Measurements from ENCODE around the gene PFKP. TPM values are rescaled to one million over a fixed set of nuclear protein-coding genes. Genes with fewer than 3 reads are reported as not detected.

Gene PFKP
- total RNA-seq, 4 donors from 2014 or later, result 22.2 to 83.9 (median 34.0) TPM

DNA sequence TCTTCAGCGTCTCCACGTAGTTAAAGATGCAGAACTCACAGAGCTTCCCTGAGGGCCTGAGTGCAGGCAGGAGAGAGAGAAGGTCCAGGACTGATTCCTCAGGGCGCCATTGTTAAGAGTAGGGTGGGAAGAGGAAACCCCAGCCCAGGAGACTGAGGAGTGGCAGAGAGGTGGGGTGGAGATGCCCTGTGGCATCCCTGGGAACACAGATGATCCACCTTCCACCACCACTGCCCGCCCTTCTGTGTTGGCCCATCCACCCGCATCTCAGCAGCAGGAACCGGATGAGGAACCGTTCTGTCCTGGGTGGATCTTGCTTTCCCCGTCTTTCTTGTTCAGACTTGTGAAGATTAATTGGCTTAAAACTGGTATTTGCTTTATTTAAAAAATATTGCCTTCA, 48.3 kb downstream of the PFKP start:
- ATAC-seq (ENCODE audit: low FRiP score) (no peak), DNase-seq (ENCODE audit: low spot score) (no peak)
- TF ChIP-seq, protein P1, sequence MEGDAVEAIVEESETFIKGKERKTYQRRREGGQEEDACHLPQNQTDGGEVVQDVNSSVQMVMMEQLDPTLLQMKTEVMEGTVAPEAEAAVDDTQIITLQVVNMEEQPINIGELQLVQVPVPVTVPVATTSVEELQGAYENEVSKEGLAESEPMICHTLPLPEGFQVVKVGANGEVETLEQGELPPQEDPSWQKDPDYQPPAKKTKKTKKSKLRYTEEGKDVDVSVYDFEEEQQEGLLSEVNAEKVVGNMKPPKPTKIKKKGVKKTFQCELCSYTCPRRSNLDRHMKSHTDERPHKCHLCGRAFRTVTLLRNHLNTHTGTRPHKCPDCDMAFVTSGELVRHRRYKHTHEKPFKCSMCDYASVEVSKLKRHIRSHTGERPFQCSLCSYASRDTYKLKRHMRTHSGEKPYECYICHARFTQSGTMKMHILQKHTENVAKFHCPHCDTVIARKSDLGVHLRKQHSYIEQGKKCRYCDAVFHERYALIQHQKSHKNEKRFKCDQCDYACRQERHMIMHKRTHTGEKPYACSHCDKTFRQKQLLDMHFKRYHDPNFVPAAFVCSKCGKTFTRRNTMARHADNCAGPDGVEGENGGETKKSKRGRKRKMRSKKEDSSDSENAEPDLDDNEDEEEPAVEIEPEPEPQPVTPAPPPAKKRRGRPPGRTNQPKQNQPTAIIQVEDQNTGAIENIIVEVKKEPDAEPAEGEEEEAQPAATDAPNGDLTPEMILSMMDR (IDR thresholded peaks at IDR 0.05), result no peak

DNA sequence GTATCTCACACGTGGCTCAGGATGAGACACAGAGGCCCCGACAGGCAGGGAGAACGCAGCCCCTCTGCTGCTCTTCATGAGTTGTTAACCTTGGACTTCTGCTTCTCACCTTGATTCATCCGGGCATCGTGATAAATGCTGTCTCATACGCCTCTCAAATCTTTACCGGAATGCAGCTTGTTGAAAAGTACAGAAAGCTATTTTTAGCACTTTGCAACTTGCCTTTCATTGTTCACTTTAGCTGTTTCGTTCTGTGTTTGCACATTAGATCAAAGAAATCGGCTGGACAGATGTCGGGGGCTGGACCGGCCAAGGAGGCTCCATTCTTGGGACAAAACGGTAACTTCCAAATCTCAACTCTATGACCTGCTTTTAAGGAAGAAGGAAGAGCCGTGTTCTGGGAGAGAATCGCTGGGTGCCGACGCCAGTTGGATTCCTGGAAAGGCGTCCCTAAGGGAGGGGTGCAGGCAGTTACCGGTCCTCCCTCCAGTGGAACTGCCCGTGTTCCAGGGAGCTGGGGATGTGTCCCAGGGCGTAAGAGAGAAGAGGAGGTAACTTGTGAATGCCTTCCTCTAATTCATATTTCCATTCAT, 49.3 kb downstream of the PFKP start:
- DNase-seq (ENCODE audit: low spot score), result no peak
- ATAC-seq (ENCODE audit: low FRiP score), result no peak
- TF ChIP-seq, protein P1 (IDR thresholded peaks at IDR 0.05), result no peak

DNA sequence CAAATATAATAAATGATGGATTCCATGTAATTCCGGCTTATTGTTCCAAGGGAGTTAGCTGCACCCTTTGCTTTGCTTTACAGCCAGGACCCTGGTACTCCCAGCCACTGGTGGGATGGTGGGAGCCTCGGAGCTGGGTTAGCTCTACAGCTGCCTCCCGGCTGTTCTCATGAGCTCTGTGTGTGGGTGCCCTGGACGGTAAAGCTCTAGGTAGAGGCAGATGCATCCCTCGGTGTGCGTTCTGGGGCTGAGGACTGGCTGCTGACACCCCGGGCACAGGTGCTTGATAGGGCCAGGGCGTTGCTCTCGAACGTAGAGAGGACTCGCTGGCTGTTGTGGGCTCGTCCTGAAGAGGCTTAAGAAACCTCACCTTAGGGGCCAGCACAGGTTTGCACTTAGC, 50.1 kb downstream of the PFKP start:
- TF ChIP-seq, protein P1 (IDR thresholded peaks at IDR 0.05), result no peak
- ATAC-seq (ENCODE audit: low FRiP score) (no peak), DNase-seq (ENCODE audit: low spot score) (no peak)

DNA sequence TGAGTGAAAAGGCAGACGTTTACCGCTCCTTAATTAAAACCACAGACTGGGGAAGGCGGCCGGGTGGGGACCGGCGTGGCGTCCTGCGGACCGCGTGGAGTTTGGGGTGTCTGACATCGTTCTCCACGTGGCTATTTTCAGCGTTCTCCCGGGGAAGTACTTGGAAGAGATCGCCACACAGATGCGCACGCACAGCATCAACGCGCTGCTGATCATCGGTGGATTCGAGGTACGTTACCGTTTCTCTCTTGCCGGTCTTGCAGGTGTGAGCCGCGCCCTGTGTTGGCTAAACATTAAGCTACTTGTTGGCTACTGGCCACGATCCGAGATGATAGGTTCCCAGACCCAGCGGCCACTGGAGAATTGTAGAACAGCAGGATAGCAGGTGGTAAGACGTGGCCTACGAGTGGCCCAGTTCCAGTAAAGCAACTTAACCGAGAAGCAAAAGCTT, 51.3 kb downstream of the PFKP start:
- no peak for DNase-seq (ENCODE audit: low spot score)
- ATAC-seq (ENCODE audit: low FRiP score), result no peak
- TF ChIP-seq, protein P1 (IDR thresholded peaks at IDR 0.05), result no peak

DNA sequence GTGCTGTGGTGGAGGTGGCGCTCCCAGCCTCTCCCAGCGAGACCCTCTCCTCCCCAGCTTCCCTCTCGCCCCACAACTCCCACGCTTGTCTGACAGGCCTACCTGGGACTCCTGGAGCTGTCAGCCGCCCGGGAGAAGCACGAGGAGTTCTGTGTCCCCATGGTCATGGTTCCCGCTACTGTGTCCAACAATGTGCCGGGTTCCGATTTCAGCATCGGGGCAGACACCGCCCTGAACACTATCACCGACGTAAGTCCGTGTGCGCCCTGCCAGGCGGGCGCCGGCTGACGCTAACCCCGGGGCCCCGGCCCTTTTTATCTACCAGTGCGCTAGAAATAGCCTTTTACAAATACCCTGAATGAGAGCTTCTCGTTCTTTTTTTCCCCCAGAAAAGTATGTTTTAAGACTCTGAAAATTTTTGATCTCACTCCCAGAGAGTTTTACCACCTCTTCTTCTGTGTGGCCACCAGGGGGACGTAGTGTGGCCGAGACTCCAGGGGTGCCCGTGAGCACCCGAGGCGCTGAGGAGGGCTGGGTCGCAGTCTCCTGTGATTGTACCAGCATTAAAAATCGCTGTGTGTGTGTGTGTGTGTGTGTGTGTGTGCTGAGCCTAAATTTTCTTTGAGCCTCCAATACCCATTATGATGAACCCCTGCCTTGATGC, 52.6 kb downstream of the PFKP start:
- no peak for DNase-seq (ENCODE audit: low spot score)
- TF ChIP-seq, protein P1 (IDR thresholded peaks at IDR 0.05), result no peak
- ATAC-seq (ENCODE audit: low FRiP score), result no peak

DNA sequence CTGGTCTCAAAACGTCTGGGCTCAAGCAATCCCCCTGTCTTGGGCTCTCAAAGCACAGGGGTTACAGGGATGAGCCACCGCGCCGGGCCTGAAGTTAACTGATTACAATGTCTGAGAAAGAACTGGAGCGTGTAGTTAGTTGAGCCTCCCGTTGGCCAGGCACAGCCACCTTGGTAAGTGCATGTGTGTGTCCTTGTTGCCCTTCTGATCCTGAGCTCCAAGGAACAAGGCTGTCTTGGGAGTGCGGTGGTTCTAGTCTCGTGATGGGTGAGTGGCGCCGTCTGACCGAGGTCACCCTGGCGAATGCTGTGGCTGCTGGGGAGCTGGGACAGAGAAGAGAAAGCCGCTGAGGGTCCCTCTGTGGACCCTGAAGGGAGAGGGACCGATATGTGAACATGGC, 54.7 kb downstream of the PFKP start:
- ATAC-seq (ENCODE audit: low FRiP score), result no peak
- no peak for DNase-seq (ENCODE audit: low spot score)
- TF ChIP-seq, protein P1 (IDR thresholded peaks at IDR 0.05), result no peak

All from omental fat pad (tissue), 4 donors.